Caco-2 (cell line): ENCODE data around the gene GOLGA8G. TPM values are rescaled to one million over a fixed set of nuclear protein-coding genes. Genes with fewer than 3 reads are reported as not detected.
"Not testable (repeated sequence)": the region's sequence is repeated elsewhere in the genome, so short reads cannot be mapped to it uniquely, and the experiment has no call there.

Source experiments
- BruUV-seq: library from RNA; stranded (reverse); fragments of 400-500 nt; replicated peaks from 2 replicates; lab custom pipeline; 2021; lab: Mats Ljungman, UMichigan
- CTCF ChIA-PET: fragments of 300-600 bp; sonication (Branson Sonifier 250); formaldehyde crosslinking; loops from one replicate; lab custom pipeline; 2022; ENCODE audit warnings: antibody characterized with exemption; lab: Charles Lee
- POLR2A ChIA-PET: fragments of 300-600 bp; sonication (Branson Sonifier 250); formaldehyde crosslinking; loops from one replicate; lab custom pipeline; 2022; ENCODE audit warnings: antibody characterized with exemption; lab: Charles Lee
- DNase-seq, 2 experiments: peaks; one replicate each; pipeline versions ENCODE4 v3.0.0 to v3.0.0-alpha.2; 2020 to 2022
- H3K27me3 ChIP-seq: replicated peaks from 2 replicates; pipeline ENCODE4 v1.6.0; 2011; ENCODE audit warnings: low read length; ENCODE audit not compliant: control insufficient read depth, insufficient read depth
- H3K36me3 ChIP-seq: 2 replicates; pipeline ENCODE4 v1.5.1; 2011; ENCODE audit warnings: low read length; ENCODE audit not compliant: control insufficient read depth, insufficient read depth
- H3K4me1 ChIP-seq: fragments of 250-450 bp; sonication (Bioruptor Pico); 2 replicates; pipeline ENCODE4 v1.5.1; 2020; ENCODE audit warnings: mild to moderate bottlenecking
- H3K4me3 ChIP-seq: 2 replicates; pipeline ENCODE4 v1.5.1; 2011; ENCODE audit warnings: low read depth, mild to moderate bottlenecking, control low read depth, low read length
- H3K9me3 ChIP-seq: fragments of 250-450 bp; sonication (Bioruptor Pico); 2 replicates; pipeline ENCODE4 v1.5.1; 2020; ENCODE audit warnings: mild to moderate bottlenecking, moderate library complexity
- H3K27ac Mint-ChIP-seq: one replicate; pipeline ENCODE4 v1.8.0; 2022; ENCODE audit warnings: mixed read lengths; ENCODE audit not compliant: unreplicated experiment
- H3K27me3 Mint-ChIP-seq: one replicate; pipeline ENCODE4 v1.8.0; 2022; ENCODE audit warnings: mixed read lengths; ENCODE audit not compliant: insufficient read depth, unreplicated experiment
- H3K36me3 Mint-ChIP-seq: one replicate; pipeline ENCODE4 v1.8.0; 2022; ENCODE audit warnings: mild to moderate bottlenecking, mixed read lengths; ENCODE audit not compliant: insufficient read depth, unreplicated experiment
- H3K4me1 Mint-ChIP-seq: one replicate; pipeline ENCODE4 v1.8.0; 2022; ENCODE audit warnings: low read depth, mixed read lengths; ENCODE audit not compliant: unreplicated experiment
- H3K4me3 Mint-ChIP-seq: one replicate; pipeline ENCODE4 v1.8.0; 2022; ENCODE audit warnings: mild to moderate bottlenecking, moderate library complexity, mixed read lengths; ENCODE audit not compliant: unreplicated experiment
- H3K9me3 Mint-ChIP-seq: one replicate; pipeline ENCODE4 v1.8.0; 2022; ENCODE audit warnings: mixed read lengths; ENCODE audit not compliant: unreplicated experiment
- intact Hi-C: fragments of 100-400 bp; cut with micrococcal nuclease; formaldehyde crosslinking; loops from one replicate; pipeline ENCODE4 v1.10.0; 2022; ENCODE audit not compliant: unreplicated experiment
- microRNA-seq: library from miRNA; unstranded; fragments of <30 nt; microRNA quantifications from one replicate; pipeline ENCODE4 v1.2.0, GENCODE V29; 2022
- total RNA-seq: library from RNA; stranded (reverse); gene quantifications from 2 replicates; pipeline ENCODE4 v1.2.3, GENCODE V29; 2022

GOLGA8G gene
- total RNA-seq, 1 experiment from 2014 or later: not detected

DNA sequence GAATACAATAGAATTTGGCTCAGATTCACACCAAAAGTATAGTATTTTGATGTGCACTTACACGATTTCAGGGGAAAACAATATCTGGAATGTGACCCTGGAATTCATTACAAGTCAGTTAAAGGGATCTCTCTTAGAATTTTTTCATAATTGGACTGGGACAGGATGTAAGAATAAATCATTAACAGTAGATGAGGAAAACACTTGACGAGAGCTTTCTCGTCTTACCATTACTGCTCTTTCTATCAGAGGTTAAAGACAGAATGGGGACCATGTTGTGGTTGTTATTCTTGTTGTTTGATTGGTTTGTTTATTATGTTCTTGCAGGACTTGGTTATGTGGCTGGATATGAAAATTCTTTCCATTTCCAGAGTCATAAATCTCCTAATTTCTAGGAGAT lies 51.4 kb downstream of the GOLGA8G start:
- H3K27me3 Mint-ChIP-seq, H3K36me3 Mint-ChIP-seq, H3K27ac Mint-ChIP-seq, H3K9me3 ChIP-seq, POLR2A ChIA-PET, CTCF ChIA-PET, intact Hi-C loops, H3K36me3 ChIP-seq, H3K27me3 ChIP-seq, H3K4me1 Mint-ChIP-seq, H3K4me3 ChIP-seq, BruUV-seq, DNase-seq, H3K4me3 Mint-ChIP-seq, H3K9me3 Mint-ChIP-seq, H3K4me1 ChIP-seq: not testable (repeated sequence)

Small RNA genes within 50 kb of the gene (microRNA-seq; reads per million reads assigned to microRNA genes)
- not detected for gene MIR4509-3

Other genes starting within 250 kb of the GOLGA8G start
- 76.9 and 81.1 TPM in 2 replicates for gene HERC2, start 210.8 kb downstream of the GOLGA8G start, total RNA-seq
- gene GOLGA6L24, start 174.9 kb downstream of the GOLGA8G start, total RNA-seq: not detected in 2 replicates
- not detected in 2 replicates for gene GOLGA8F, start 154.3 kb downstream of the GOLGA8G start, total RNA-seq
- not detected in 2 replicates for gene GOLGA6L25, start 20.6 kb upstream of the GOLGA8G start, total RNA-seq
- gene GOLGA8M, start 179.4 kb upstream of the GOLGA8G start, total RNA-seq: not detected in 2 replicates